GM18861 (cell line): ENCODE measurements around the gene ACE.

Experiments used
- ATAC-seq: cut with Tn5 transposase; IDR thresholded peaks from one replicate; pipeline ENCODE4 v1.9.1; 2021; ENCODE audit not compliant: unreplicated experiment

Gene ACE

GRCh38 chr17:63512896-63513644 lies 36.2 kb downstream of the ACE start:
- ATAC-seq = no peak

- ATAC-seq = no peak
Measured at GRCh38 chr17:63514477-63514876, 37.6 kb downstream of the ACE start.

- no peak for ATAC-seq
Measured at GRCh38 chr17:63514974-63515373, 38.1 kb downstream of the ACE start.

- ATAC-seq = no peak
Measured at GRCh38 chr17:63515426-63515825, 38.6 kb downstream of the ACE start.

- ATAC-seq = no peak
Measured at GRCh38 chr17:63516910-63517824, 40.3 kb downstream of the ACE start.

GRCh38 chr17:63517825-63518534 lies 41.1 kb downstream of the ACE start:
- ATAC-seq = no peak

- ATAC-seq = no peak
Measured at GRCh38 chr17:63519116-63519881, 42.4 kb downstream of the ACE start.

- ATAC-seq = no peak
Measured at GRCh38 chr17:63519972-63520882, 43.4 kb downstream of the ACE start.

- no peak for ATAC-seq
Measured at GRCh38 chr17:63523253-63523855, 46.5 kb downstream of the ACE start, which contains the start of gene KCNH6. KCNH6 (plus strand) TSS chr17:63523358; CDS start chr17:63523414, 56 bp downstream.

GRCh38 chr17:63524051-63524450 lies 47.2 kb downstream of the ACE start:
- no peak for ATAC-seq

- ATAC-seq = no peak
Measured at GRCh38 chr17:63525190-63525946, 48.5 kb downstream of the ACE start.

GRCh38 chr17:63526861-63527260 lies 50.0 kb downstream of the ACE start:
- ATAC-seq = no peak

GRCh38 chr17:63528183-63528582 lies 51.3 kb downstream of the ACE start:
- ATAC-seq = no peak

GRCh38 chr17:63529711-63530556 lies 53.1 kb downstream of the ACE start:
- ATAC-seq = no peak

- ATAC-seq = no peak
Measured at GRCh38 chr17:63530557-63531021, 53.7 kb downstream of the ACE start.

GRCh38 chr17:63531022-63531965 lies 54.4 kb downstream of the ACE start:
- ATAC-seq = no peak
